ENCODE measurements around the gene APOH. TPM values are rescaled to one million over a fixed set of nuclear protein-coding genes. Genes with fewer than 3 reads are reported as not detected.

The APOH gene
- total RNA-seq, 2 experiments from 2014 or later: not detected

DNA sequence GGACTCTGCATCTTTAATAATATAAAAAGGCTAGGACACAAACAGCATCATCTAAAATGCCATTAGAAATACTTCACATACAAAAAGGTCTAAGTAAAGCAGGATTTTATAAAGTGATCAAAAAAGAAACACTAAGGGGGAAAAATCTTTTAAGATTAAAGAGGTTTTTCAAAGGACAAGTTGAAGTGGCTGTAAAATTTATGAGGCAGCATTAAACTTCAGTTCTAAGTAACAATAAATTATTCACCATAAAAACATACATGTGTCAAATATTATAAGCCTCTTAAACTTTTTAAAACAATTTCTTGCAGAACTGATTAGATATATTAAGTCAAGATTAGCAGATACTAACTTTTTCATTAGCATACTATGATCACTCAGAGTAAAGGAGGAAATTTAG, 58.0 kb downstream of the APOH start:
- Histone ChIP-seq H3K27me3 (ENCODE audit: control insufficient read depth in 1 of 2, insufficient read depth in 2 of 2, low read length in 2 of 2) (no peaks in the 10 kb centered on the region), H3K4me3 (ENCODE audit: low read length) (no peak overlapping the region), H3K4me1 (ENCODE audit: insufficient read depth, low read length) (no peaks in the 10 kb centered on the region), H3K9me3 (ENCODE audit: control insufficient read depth in 1 of 2, insufficient read depth in 1 of 2, low read length in 2 of 2) (no peaks in the 10 kb centered on the region), H3K27ac (ENCODE audit: low read depth in 1 of 2, low read length in 2 of 2) (no peak overlapping the region), H3K36me3 (ENCODE audit: insufficient read depth, low read length) (no peaks in the 10 kb centered on the region)
- H3K36me3 Mint-ChIP-seq (ENCODE audit: low read depth): no peaks in the 10 kb centered on the region
- H3K4me3 Mint-ChIP-seq: no peak overlapping the region
- DNase-seq (no peak), ATAC-seq (ENCODE audit: poor library complexity) (no peak)
- ChIA-PET POLR2A (no interaction called here), CTCF (no interaction called here)
- no peaks in the 10 kb centered on the region for H3K4me1 Mint-ChIP-seq (ENCODE audit: low read depth)
- TF ChIP-seq, protein P1, sequence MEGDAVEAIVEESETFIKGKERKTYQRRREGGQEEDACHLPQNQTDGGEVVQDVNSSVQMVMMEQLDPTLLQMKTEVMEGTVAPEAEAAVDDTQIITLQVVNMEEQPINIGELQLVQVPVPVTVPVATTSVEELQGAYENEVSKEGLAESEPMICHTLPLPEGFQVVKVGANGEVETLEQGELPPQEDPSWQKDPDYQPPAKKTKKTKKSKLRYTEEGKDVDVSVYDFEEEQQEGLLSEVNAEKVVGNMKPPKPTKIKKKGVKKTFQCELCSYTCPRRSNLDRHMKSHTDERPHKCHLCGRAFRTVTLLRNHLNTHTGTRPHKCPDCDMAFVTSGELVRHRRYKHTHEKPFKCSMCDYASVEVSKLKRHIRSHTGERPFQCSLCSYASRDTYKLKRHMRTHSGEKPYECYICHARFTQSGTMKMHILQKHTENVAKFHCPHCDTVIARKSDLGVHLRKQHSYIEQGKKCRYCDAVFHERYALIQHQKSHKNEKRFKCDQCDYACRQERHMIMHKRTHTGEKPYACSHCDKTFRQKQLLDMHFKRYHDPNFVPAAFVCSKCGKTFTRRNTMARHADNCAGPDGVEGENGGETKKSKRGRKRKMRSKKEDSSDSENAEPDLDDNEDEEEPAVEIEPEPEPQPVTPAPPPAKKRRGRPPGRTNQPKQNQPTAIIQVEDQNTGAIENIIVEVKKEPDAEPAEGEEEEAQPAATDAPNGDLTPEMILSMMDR (IDR thresholded peaks at IDR 0.05): no peak
- H3K27me3 Mint-ChIP-seq: no peaks in the 10 kb centered on the region
- intact Hi-C loops (cut with DNase I, micrococcal nuclease): no loop called here
- H3K9me3 Mint-ChIP-seq: no peaks in the 10 kb centered on the region
- no peak overlapping the region for H3K27ac Mint-ChIP-seq

DNA sequence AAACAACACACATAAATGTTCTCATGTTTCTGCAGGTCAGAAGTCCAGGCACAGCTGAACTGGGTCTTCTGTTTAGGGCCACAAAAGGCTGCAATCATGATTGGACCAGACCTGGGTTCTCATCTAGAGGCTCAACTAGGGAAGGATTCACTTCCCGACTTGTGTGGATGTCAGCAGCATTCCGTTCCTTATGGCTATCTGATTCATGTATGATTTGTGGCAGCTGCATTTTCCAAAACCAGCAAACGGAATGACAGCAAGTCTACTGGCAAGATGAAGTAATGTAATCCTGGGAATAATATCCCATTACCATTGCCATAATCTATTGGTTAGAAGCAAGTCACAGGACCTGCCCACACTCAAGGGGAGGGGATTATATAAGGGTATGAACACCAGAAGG, 59.4 kb downstream of the APOH start:
- no peaks in the 10 kb centered on the region for H3K9me3 ChIP-seq (ENCODE audit: control insufficient read depth in 1 of 2, insufficient read depth in 1 of 2, low read length in 2 of 2)
- H3K27me3 ChIP-seq (ENCODE audit: control insufficient read depth in 1 of 2, insufficient read depth in 2 of 2, low read length in 2 of 2): no peaks in the 10 kb centered on the region
- no peak for DNase-seq
- TF ChIP-seq, protein P1 (IDR thresholded peaks at IDR 0.05): no peak
- ChIA-PET CTCF (interaction anchor here (0.6 kb wide), 1 partner anchor 78 kb away, joined by 4 read pairs; no protein-coding TSS in a partner anchor), POLR2A (no interaction called here)
- no peaks in the 10 kb centered on the region for H3K36me3 ChIP-seq (ENCODE audit: insufficient read depth, low read length)
- H3K4me3 ChIP-seq (ENCODE audit: low read length): no peak overlapping the region
- H3K4me1 ChIP-seq (ENCODE audit: insufficient read depth, low read length): no peaks in the 10 kb centered on the region
- intact Hi-C loops (cut with DNase I, micrococcal nuclease): loop anchor here (2.0 to 10.0 kb wide), 5 partner anchors 608 to 1245 kb away; partner anchors contain the start of gene AXIN2 (in 1 of the 2)
- Mint-ChIP-seq H3K36me3 (ENCODE audit: low read depth) (no peaks in the 10 kb centered on the region), H3K4me1 (ENCODE audit: low read depth) (no peaks in the 10 kb centered on the region), H3K27me3 (no peaks in the 10 kb centered on the region), H3K9me3 (no peaks in the 10 kb centered on the region), H3K4me3 (no peak overlapping the region), H3K27ac (no peak overlapping the region)
- no peak overlapping the region for H3K27ac ChIP-seq (ENCODE audit: low read depth in 1 of 2, low read length in 2 of 2)
- no peak for ATAC-seq (ENCODE audit: poor library complexity)

DNA sequence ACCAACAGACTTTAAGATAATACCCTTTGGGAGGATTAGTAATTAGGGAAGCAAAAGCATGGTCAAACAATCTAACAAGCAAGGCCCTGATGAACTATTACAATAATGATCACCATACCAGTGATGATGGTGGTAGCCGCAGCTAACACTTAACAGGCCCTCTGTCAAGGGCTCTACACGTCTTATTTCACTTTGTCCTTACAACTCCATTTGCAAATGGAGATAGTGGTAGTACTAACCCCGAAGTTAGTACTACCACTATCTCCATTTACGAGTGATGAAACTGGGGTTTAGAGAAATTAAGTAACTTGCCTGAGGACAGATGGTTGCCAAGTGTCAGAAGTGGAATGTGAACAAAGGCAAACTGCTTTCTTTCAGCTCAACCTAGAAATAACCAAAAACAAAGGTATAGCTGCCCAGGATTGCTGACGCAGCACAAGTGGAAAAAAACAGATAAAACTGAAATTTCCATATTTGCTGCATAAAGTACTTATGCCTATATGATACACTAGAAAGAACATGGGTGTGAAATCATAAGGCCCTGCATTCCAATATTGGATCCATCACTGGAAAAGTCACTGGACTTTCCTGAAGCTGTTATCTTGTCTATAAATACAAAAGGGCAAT, 61.9 kb downstream of the APOH start:
- H3K4me3 ChIP-seq (ENCODE audit: low read length): no peak overlapping the region
- DNase-seq: no peak
- Mint-ChIP-seq H3K4me3 (no peak overlapping the region), H3K4me1 (ENCODE audit: low read depth) (no peaks in the 10 kb centered on the region), H3K27me3 (no peaks in the 10 kb centered on the region), H3K27ac (no peak overlapping the region), H3K36me3 (ENCODE audit: low read depth) (no peaks in the 10 kb centered on the region), H3K9me3 (no peaks in the 10 kb centered on the region)
- no peaks in the 10 kb centered on the region for H3K9me3 ChIP-seq (ENCODE audit: control insufficient read depth in 1 of 2, insufficient read depth in 1 of 2, low read length in 2 of 2)
- no peak for ATAC-seq (ENCODE audit: poor library complexity)
- POLR2A ChIA-PET: no interaction called here
- H3K27ac ChIP-seq (ENCODE audit: low read depth in 1 of 2, low read length in 2 of 2): no peak overlapping the region
- no peaks in the 10 kb centered on the region for H3K36me3 ChIP-seq (ENCODE audit: insufficient read depth, low read length)
- TF ChIP-seq, protein P1 (IDR thresholded peaks at IDR 0.05): no peak
- intact Hi-C loops (cut with DNase I, micrococcal nuclease): loop anchor here (5.0 to 10.0 kb wide), 4 partner anchors 605 to 1243 kb away; partner anchors contain the start of gene AXIN2 (in 1 of the 2)
- CTCF ChIA-PET: no interaction called here
- no peaks in the 10 kb centered on the region for H3K27me3 ChIP-seq (ENCODE audit: control insufficient read depth in 1 of 2, insufficient read depth in 2 of 2, low read length in 2 of 2)
- no peaks in the 10 kb centered on the region for H3K4me1 ChIP-seq (ENCODE audit: insufficient read depth, low read length)
